ENCODE measurements around the gene PSMF1.
"Not testable (repeated sequence)": the region's sequence is repeated elsewhere in the genome, so short reads cannot be mapped to it uniquely, and the experiment has no call there.

Gene PSMF1

DNA sequence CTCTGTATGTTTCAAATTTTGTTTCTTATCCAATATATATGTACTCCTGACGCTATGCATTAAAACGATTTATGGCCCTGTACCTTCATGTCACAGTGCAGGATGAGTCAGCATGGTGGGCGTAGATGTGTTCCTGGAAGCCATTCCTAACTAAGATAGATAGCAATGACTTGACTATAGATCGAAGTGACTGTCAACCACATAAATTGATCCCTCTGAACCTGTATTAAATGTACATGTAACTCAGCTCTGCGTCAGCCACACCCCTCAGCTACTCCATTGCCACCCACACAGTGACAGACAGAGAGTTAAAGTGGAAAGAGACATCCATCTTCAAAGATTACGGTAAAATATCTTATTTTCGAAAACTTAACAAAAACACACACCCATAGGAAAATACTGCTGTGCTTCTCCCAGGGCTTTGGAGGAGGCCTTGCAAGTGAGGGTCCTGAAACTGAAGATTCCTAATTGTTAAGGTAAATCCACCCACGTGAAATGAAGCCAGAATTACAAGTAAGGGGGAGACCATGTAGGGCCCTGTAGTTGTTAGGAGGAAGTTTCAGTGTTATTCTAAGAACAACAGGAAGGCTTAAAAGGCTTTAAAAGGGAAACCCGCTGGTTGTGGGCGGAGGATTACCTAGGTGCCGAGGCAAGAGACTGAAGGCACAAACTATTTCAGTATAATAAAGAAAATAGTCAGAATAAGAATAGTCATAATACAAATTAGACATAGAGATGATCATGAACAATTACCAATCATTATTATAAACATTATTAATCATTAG lies 97.2 kb downstream of the PSMF1 start:
- DNase-seq (ENCODE audit: low read depth in 2 of 2): peak in 1 of 2 donors; percentile 69

DNA sequence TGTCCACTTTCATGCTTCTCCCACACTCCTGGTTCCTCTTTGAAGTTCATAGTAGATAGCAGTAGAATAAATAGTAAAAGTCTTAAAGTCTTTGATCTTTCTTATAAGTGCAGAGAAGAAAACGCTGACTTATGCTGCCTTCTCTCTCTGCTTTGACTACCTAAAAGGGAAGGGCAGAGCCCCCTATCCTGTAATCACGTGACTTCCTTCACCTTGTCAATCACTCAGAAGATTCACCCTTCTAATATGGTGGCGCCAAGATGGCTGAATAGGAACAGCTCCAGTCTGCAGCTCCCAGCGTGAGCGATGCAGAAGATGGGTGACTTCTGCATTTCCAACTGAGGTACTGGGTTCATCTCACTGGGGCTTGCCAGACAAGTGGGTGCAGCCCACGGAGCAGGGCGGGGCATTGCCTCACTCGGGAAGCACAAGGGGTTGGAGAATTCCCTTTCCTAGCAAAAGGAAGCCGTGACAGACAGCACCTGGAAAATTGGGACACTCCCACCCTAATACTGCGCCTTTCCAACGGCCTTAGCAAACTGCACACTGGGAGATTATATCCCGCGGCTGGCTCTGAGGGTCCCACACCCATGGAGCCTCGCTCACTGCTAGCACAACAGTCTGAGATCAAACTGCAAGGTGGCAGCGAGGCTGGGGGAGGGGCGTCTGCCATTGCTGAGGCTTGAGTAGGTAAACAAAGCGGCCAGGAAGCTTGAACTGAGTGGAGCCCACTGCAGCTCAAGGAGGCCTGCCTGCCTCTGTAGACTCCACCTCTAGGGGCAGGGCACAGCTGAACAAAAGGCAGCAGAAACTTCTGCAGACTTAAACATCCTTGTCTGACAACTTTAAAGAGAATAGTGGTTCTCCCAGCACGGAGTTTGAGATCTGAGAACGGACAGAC lies 98.4 kb downstream of the PSMF1 start:
- not testable (repeated sequence) for DNase-seq (ENCODE audit: low read depth in 2 of 2)

Measured in stimulated activated CD8-positive, alpha-beta memory T cell treated with anti-CD3 and anti-CD28 coated beads, Interleukin-15, amount 100 ng/mL, for 48 hours (primary cell).